HCT116 (cell line): ENCODE data around the gene NOL11. TPM values are rescaled to one million over a fixed set of nuclear protein-coding genes. Genes with fewer than 3 reads are reported as not detected.
A peak's percentile ranks its signal among the peaks of the same experiment; 100 is the strongest.

Source experiments
- ATAC-seq: fragments of 200-7000 bp; cut with Tn5 transposase; 2 replicates; pipeline ENCODE4 v1.9.1; 2020; ENCODE audit warnings: mild to moderate bottlenecking, moderate library complexity
- BruUV-seq: library from RNA; stranded (reverse); fragments of 400-500 nt; replicated peaks from 2 replicates; lab custom pipeline; 2021; lab: Mats Ljungman, UMichigan
- CTCF ChIA-PET: fragments of 300-600 bp; sonication (Branson Sonifier 250); formaldehyde crosslinking; loops from one replicate; lab custom pipeline; 2021; ENCODE audit warnings: antibody characterized with exemption; lab: Charles Lee
- POLR2A ChIA-PET: fragments of 300-600, 350-600 bp; sonication (Branson Sonifier 250); formaldehyde crosslinking; loops from one replicate; lab custom pipeline; 2021; ENCODE audit warnings: antibody characterized with exemption; lab: Charles Lee
- RAD21 ChIA-PET, 2 experiments: fragments of 300-600 bp; sonication (Branson Sonifier 250); formaldehyde crosslinking; loops; one replicate each; lab custom pipeline; 2023; ENCODE audit warnings: low total read pairs in 2 of 2; ENCODE audit not compliant: uncharacterized antibody in 2 of 2, unreplicated experiment in 2 of 2, low non-redundant PET in 1 of 2; lab: Charles Lee
- DNase-seq: peaks from one replicate; pipeline ENCODE4 v3.0.0-alpha.2; 2010; ENCODE audit warnings: low read depth, low spot score
- H2AFZ ChIP-seq: fragments of 200-600 bp; shearing (Covaris generic), sonication (generic); 2 replicates; pipeline ENCODE4 v1.6.1; 2017; ENCODE audit warnings: low read depth, mixed run types, mixed read lengths, antibody characterized with exemption, low read length; ENCODE audit not compliant: poor library complexity, severe bottlenecking
- H3K27ac ChIP-seq: 2 replicates; pipeline ENCODE4 v1.5.1; 2012; ENCODE audit warnings: low read depth, low read length
- H3K27me3 ChIP-seq: fragments of 200-600 bp; sonication (generic); 2 replicates; pipeline ENCODE4 v1.6.1; 2016; ENCODE audit warnings: mixed run types, low read length, mixed read lengths; ENCODE audit not compliant: insufficient read depth
- H3K36me3 ChIP-seq, 2 experiments: fragments of 200-500 bp in 1 of 2; fragments of 200-600 bp in 1 of 2; sonication (Bioruptor generic) in 1 of 2; sonication (generic) in 1 of 2; 2 replicates each; pipeline versions ENCODE4 v1.5.1 to v1.6.1; 2014 to 2016; ENCODE audit warnings: low read length in 2 of 2, inconsistent platforms in 1 of 2, mixed read lengths in 1 of 2, mixed run types in 1 of 2; ENCODE audit not compliant: insufficient read depth in 2 of 2, control insufficient read depth in 1 of 2
- H3K4me1 ChIP-seq, 2 experiments: fragments of 200-600 bp in 1 of 2; sonication (generic) in 1 of 2; 2 replicates each; pipeline versions ENCODE4 v1.5.1 to v1.6.1; 2012 to 2017; ENCODE audit warnings: low read length in 2 of 2, inconsistent platforms in 1 of 2, mild to moderate bottlenecking in 1 of 2, mixed read lengths in 1 of 2, mixed run types in 1 of 2, moderate library complexity in 1 of 2; ENCODE audit not compliant: insufficient read depth in 2 of 2, control insufficient read depth in 1 of 2
- H3K4me2 ChIP-seq: fragments of 200-600 bp; sonication (generic); 2 replicates; pipeline ENCODE4 v1.6.1; 2017; ENCODE audit warnings: mixed run types, low read length, mixed read lengths
- H3K4me3 ChIP-seq, 2 experiments: fragments of 200-600 bp in 1 of 2; sonication (generic) in 1 of 2; replicated peaks in 1 of 2; 2 replicates each; pipeline ENCODE4 v1.5.1; 2011 to 2016; ENCODE audit warnings: low read length in 2 of 2, control low read depth in 1 of 2, low read depth in 1 of 2, mild to moderate bottlenecking in 1 of 2, mixed read lengths in 1 of 2, mixed run types in 1 of 2
- H3K79me2 ChIP-seq: fragments of 200-600 bp; sonication (generic); 2 replicates; pipeline ENCODE4 v1.6.1; 2017; ENCODE audit warnings: mild to moderate bottlenecking, mixed run types, low read length, moderate library complexity, mixed read lengths; ENCODE audit not compliant: insufficient read depth
- H3K9ac ChIP-seq: fragments of 200-600 bp; sonication (generic); 2 replicates; pipeline ENCODE4 v1.6.1; 2016; ENCODE audit warnings: low read length, mixed read lengths
- H3K9me2 ChIP-seq: fragments of 200-600 bp; sonication (generic), shearing (Covaris generic); 2 replicates; pipeline ENCODE4 v1.6.1; 2017; ENCODE audit warnings: mixed run types, mild to moderate bottlenecking, moderate library complexity; ENCODE audit not compliant: insufficient read depth
- H3K9me3 ChIP-seq, 2 experiments: fragments of 200-500 bp in 1 of 2; fragments of 200-600 bp in 1 of 2; sonication (Bioruptor generic) in 1 of 2; sonication (generic) in 1 of 2; 2 replicates each; pipeline ENCODE4 v1.6.1; 2014 to 2017; ENCODE audit warnings: low read length in 2 of 2, mixed read lengths in 2 of 2, inconsistent platforms in 1 of 2, low read depth in 1 of 2, mild to moderate bottlenecking in 1 of 2, mixed run types in 1 of 2, moderate library complexity in 1 of 2; ENCODE audit not compliant: control insufficient read depth in 1 of 2, insufficient read depth in 1 of 2
- H4K20me1 ChIP-seq: fragments of 200-600 bp; sonication (generic), shearing (Covaris generic); 2 replicates; pipeline ENCODE4 v1.6.1; 2017; ENCODE audit warnings: mixed run types, mild to moderate bottlenecking, moderate library complexity; ENCODE audit not compliant: insufficient read depth
- ELF1 ChIP-seq: IDR thresholded peaks from 2 replicates; pipeline ENCODE4 v1.6.1; 2012; ENCODE audit warnings: low read depth, borderline replicate concordance
- EZH2 ChIP-seq: fragments of 200-600 bp; sonication (generic); IDR thresholded peaks from 2 replicates; pipeline ENCODE4 v1.6.1; 2017; ENCODE audit warnings: antibody characterized with exemption, mixed run types
- FOSL1 ChIP-seq: IDR thresholded peaks from 2 replicates; pipeline ENCODE4 v1.6.1; 2012; ENCODE audit warnings: low read depth
- RAD21 ChIP-seq: IDR thresholded peaks from 2 replicates; pipeline ENCODE4 v1.6.1; 2012; ENCODE audit warnings: low read depth, mild to moderate bottlenecking
- SP1 ChIP-seq: IDR thresholded peaks from 2 replicates; pipeline ENCODE4 v1.6.1; 2012; ENCODE audit warnings: low read depth
- TCF7L2 ChIP-seq: IDR thresholded peaks from 2 replicates; pipeline ENCODE4 v1.7.0; 2011; ENCODE audit warnings: borderline replicate concordance, inconsistent platforms; ENCODE audit not compliant: insufficient read depth, insufficient read length; ENCODE audit errors: extremely low read depth
- ZFX ChIP-seq: fragments of 450-650 bp; IDR thresholded peaks from 2 replicates; pipeline ENCODE4 v1.6.1; 2017
- intact Hi-C: fragments of 100-400 bp; cut with micrococcal nuclease; formaldehyde crosslinking; loops from 2 replicates; pipeline ENCODE4 v1.10.0; 2022
- total RNA-seq: library from RNA; stranded (reverse); gene quantifications from one replicate; pipeline ENCODE4 v1.2.1, GENCODE V29; 2021; ENCODE audit not compliant: unreplicated experiment
- TF ChIP-seq, protein P1 (sequence below), 3 experiments: fragments of 200-600 bp in 1 of 3; sonication (generic) in 1 of 3; IDR thresholded peaks in 2 of 3; conservative IDR thresholded peaks in 1 of 3; 2 replicates each; pipeline ENCODE4 v1.5.1; 2012 to 2017; ENCODE audit warnings: low read depth in 2 of 3, low read length in 2 of 3, antibody characterized with exemption in 1 of 3, borderline replicate concordance in 1 of 3, control low read depth in 1 of 3, mild to moderate bottlenecking in 1 of 3, mixed read lengths in 1 of 3, mixed run types in 1 of 3, moderate library complexity in 1 of 3; ENCODE audit not compliant: insufficient read depth in 1 of 3
- TF ChIP-seq, protein P2 (sequence below): IDR thresholded peaks from 2 replicates; pipeline ENCODE4 v1.6.1; 2012

The NOL11 gene
- total RNA-seq, 1 experiment from 2014 or later: 118 TPM

DNA sequence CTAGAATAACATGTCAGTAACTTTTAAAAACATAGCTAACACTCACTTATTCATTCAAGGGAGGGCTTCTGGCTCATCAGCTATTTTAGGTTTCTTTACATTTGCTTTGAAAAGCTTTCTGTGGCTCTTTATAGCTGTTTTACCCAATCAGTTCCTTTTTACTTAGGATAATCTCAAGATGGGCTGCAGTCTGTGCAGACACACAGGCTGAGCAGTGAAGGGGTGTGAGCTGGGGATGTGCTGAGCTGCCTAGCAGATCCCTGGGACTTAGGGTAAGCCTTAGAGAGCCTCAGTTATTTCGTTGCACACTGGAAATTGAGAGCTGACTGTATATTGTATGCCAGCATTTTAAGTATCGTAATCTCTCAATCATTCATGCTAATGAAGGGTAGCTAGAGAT, 30.2 kb upstream of the NOL11 start:
- ChIA-PET POLR2A (interaction anchor here (0.5 to 1.1 kb wide), 2 partner anchors 21 to 1198 kb away, joined by 4 to 5 read pairs; no protein-coding TSS in a partner anchor), CTCF (interaction anchor here (1.3 to 2.3 kb wide), 6 partner anchors 48 to 313 kb away, joined by 3 to 11 read pairs (median 6); no protein-coding TSS in a partner anchor), RAD21 (interaction anchor here in 1 of 2 experiments (0.5 kb wide), 1 partner anchor 315 kb away, joined by 4 read pairs; no protein-coding TSS in a partner anchor)
- H4K20me1 ChIP-seq: no peaks in the 10 kb centered on the region
- ATAC-seq (no peak), DNase-seq (no peak)
- no peaks in the 10 kb centered on the region for H3K27me3 ChIP-seq
- H3K4me3 ChIP-seq: no peak overlapping the region
- no peak overlapping the region for H2AFZ ChIP-seq
- intact Hi-C loops: no loop called here
- no TSS peak for BruUV-seq
- H3K36me3 ChIP-seq: no peaks in the 10 kb centered on the region
- no peak for TF ChIP-seq EZH2
- no peak for TF ChIP-seq SP1
- H3K9me2 ChIP-seq: no peaks in the 10 kb centered on the region
- H3K9ac ChIP-seq: no peak overlapping the region
- H3K79me2 ChIP-seq: no peaks in the 10 kb centered on the region
- no peaks in the 10 kb centered on the region for H3K9me3 ChIP-seq
- no peak overlapping the region for H3K4me2 ChIP-seq
- no peak overlapping the region for H3K27ac ChIP-seq
- H3K4me1 ChIP-seq: peaks cover 0 to under 1% of the 10 kb centered on the region in 2 experiments; a peak in 1 of 4 replicates

DNA sequence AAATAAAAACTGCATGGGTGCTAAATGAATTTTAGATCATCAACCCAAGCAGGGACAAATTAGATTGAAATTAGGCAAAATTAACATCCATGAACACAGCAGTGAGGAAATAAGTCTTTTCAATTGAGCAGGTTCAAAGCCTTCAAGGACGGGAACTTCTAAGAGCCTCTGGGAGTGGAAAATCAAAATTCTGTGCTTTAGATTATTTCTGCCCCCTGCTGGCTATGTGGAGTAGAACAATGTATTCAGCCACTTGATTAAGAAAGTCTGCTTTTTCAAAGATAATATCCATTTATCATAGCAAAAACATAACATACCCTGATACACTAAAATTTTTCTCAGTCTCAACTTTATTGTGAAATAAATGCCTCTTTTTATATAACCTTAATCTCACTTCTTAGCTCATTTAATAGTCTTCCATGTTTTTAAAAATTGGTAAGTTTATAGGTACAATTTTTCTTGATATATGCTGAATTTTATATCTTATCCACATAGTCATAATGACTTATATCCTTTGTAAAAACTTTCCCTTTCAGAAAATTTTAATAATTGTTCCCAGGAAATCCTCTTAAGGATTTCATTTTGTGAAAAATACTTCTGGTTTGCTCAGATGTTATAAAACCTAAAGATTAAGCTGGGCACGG, 28.1 kb upstream of the NOL11 start:
- CTCF ChIA-PET: interaction anchor here (0.9 to 1.4 kb wide), 2 partner anchors 311 to 314 kb away, joined by 3 to 15 read pairs; partner anchors contain the start of gene PITPNC1
- Histone ChIP-seq H3K27ac (no peak overlapping the region), H4K20me1 (no peaks in the 10 kb centered on the region), H3K9me3 (no peaks in the 10 kb centered on the region), H3K36me3 (no peaks in the 10 kb centered on the region; a peak in 1 of 4 replicates), H3K4me1 (no peaks in the 10 kb centered on the region), H3K79me2 (no peaks in the 10 kb centered on the region), H2AFZ (no peak overlapping the region), H3K4me2 (no peak overlapping the region), H3K4me3 (no peak overlapping the region), H3K27me3 (no peaks in the 10 kb centered on the region), H3K9ac (no peak overlapping the region), H3K9me2 (no peaks in the 10 kb centered on the region)
- POLR2A ChIA-PET: interaction anchor here (0.6 to 0.7 kb wide), 2 partner anchors 52 to 326 kb away, joined by 3 read pairs; no protein-coding TSS in a partner anchor
- peak; percentile 80 for ATAC-seq
- intact Hi-C loops: loop anchor here (1.0 kb wide), 2 partner anchors 302 to 315 kb away; no protein-coding TSS in a partner anchor
- DNase-seq: peak; percentile 57
- BruUV-seq: no TSS peak
- TF ChIP-seq, protein P1, sequence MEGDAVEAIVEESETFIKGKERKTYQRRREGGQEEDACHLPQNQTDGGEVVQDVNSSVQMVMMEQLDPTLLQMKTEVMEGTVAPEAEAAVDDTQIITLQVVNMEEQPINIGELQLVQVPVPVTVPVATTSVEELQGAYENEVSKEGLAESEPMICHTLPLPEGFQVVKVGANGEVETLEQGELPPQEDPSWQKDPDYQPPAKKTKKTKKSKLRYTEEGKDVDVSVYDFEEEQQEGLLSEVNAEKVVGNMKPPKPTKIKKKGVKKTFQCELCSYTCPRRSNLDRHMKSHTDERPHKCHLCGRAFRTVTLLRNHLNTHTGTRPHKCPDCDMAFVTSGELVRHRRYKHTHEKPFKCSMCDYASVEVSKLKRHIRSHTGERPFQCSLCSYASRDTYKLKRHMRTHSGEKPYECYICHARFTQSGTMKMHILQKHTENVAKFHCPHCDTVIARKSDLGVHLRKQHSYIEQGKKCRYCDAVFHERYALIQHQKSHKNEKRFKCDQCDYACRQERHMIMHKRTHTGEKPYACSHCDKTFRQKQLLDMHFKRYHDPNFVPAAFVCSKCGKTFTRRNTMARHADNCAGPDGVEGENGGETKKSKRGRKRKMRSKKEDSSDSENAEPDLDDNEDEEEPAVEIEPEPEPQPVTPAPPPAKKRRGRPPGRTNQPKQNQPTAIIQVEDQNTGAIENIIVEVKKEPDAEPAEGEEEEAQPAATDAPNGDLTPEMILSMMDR (IDR thresholded peaks at IDR 0.05 in 2 of 3, conservative IDR thresholded peaks at IDR 0.05 in 1 of 3; ENCODE audit: borderline replicate concordance in 1 of 3, insufficient read depth in 1 of 3, low read depth in 2 of 3, low read length in 2 of 3): peak; percentile 76 to 96 (median 92)
- TF ChIP-seq, protein P2, sequence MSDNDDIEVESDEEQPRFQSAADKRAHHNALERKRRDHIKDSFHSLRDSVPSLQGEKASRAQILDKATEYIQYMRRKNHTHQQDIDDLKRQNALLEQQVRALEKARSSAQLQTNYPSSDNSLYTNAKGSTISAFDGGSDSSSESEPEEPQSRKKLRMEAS: no peak
- TF ChIP-seq ZFX: no peak
- TF ChIP-seq ELF1: no peak
- TF ChIP-seq RAD21: peak; percentile 85
- peak; percentile 37 for TF ChIP-seq TCF7L2
- no peak for TF ChIP-seq FOSL1
- RAD21 ChIA-PET: no interaction called here
